Posterior cingulate gyrus (tissue), 11 donors: ENCODE results near the gene ANKRD23.
"Not testable (repeated sequence)": the region's sequence is repeated elsewhere in the genome, so short reads cannot be mapped to it uniquely, and the experiment has no call there.

Source experiments
- DNase-seq, 10 donors: peaks; one replicate each; pipeline versions ENCODE4 v3.0.0 to v3.0.0-alpha.2; 2020 to 2021; ENCODE audit warnings: mixed read lengths in 3 of 10
- intact Hi-C: fragments of 100-400 bp; cut with DNase I; formaldehyde crosslinking; loops from one replicate; pipeline ENCODE4 v1.15.1; 2023

ANKRD23 gene

DNA sequence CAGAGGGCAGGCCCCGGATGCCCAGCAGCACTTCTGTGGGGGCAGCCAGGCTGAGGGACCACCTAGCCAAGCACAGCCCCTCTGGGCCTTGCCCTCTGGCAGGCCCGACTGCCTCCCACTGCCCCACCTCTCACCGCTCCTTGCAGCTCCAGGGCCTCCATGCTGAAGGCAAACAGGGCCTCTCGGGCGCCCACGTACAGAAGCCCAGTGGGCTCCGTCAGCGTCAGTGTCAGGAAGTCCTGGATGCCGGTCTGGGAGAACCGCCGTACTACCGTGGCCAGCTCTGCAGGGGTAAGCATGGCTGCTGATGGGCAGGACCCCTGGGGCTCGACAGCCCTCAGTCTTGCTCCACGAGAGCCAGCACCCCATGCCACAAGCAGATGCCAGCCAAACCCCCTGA lies 22.3 kb upstream of the ANKRD23 start:
- intact Hi-C loops: loop anchor here (10.0 kb wide), 1 partner anchor 229 kb away; the partner anchor contains the start of gene FAHD2B

GRCh38 chr2:96865654-96866053 lies 21.8 kb upstream of the ANKRD23 start:
- DNase-seq: no peak
- intact Hi-C loops: loop anchor here (10.0 kb wide), 1 partner anchor 229 kb away; the partner anchor contains the start of gene FAHD2B

More for the DNA sequence above, 22.3 kb upstream of the ANKRD23 start:
- peak in 1 of 10 donors; percentile 79 for DNase-seq

DNA sequence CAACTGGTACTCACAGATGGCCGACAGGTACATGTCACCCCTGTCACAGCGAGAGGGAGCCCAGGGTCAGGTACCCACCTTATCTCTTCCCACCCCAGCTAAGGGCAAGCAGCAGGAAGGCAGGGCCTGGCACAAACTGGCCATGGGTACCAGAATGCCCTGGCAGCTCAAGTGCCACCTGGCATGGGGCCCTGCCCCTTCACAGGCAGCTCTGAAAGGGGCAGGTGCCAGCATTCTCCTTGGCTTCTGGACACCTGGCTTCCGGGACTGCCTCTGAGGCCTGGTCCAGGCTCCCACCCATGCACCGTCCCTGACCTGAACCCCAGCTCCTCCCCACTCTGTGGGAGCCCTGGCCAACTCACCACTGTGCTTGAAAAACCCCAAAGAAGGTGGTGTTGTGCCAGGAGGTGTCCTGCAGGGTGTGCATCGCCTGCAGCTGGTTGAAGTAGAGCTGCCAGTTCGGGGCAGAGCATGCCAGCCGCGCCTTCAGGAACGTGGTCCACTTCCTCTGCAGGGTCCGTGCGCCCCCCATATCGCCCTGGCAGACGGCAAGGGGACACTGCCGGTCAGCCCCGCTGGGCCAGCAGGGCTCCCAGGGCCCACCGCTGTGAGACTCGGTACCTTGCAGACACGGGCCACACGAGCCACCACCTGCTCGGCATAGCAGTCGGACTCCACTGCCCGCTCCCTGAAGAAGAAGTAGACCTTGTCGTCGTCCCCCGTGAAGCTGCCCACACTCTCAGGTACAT lies 20.7 kb upstream of the ANKRD23 start:
- intact Hi-C loops: loop anchor here (10.0 kb wide), 1 partner anchor 230 kb away; the partner anchor contains the start of gene FAHD2B
- DNase-seq: peak in 1 of 10 donors; percentile 86

DNA sequence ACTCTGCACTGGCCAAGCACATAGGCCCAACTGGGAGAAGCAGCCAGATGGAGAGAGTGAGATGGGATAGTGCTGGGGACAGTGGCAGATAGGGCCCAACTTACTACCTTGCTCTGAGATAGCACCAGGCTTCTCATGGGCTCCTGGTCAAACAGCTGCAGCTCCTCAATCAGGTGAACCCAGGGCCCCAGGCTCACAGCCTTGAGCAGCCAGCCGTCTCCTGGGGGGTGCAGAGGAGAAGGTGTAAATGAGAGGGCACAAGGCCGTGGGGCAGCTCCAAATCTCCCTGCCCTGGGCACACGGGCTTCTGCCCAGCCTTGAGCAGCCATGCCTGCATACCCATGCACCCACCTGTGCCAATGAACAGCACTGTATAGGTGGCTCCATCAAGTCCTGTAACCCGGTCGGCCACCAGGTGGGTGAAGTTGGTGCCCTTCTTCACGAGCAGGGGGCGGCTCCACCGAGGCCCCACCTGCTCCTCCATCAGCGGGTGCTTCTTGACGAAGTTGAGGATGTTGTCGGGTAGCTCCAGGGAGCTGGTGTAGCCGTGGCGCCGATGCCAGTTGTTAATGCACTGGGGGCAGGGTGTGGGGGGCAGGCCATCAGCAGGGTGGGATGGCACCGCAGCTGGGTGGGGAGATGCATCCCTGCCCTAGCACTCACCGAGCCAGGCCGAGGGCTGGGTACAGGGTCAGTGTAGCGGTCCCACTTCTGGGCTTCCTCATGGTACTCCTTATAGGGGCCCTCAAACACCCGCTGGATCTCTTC lies 19.9 kb upstream of the ANKRD23 start:
- DNase-seq: no peak
- intact Hi-C loops: loop anchor here (10.0 kb wide), 1 partner anchor 231 kb away; the partner anchor contains the start of gene FAHD2B

DNA sequence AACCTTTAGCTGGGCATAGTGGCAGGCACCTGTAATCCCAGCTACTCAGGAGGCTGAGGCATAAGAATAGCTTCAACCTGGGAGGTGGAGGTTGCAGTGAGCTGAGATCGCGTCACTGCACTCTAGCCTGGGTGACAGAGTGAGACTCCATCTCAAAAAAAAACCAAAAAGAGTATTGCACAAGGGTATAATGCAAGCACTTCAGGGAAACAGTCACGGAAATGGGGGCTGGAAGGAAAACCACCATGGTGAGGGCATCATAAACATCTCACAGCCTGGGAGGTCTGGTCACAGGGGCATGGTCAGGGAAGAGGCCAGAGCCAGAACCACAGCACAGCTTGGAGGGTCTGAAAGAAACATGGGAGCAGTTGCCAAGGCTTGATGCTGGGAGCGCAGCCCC lies 19.2 kb upstream of the ANKRD23 start:
- not testable (repeated sequence) for DNase-seq
- intact Hi-C loops: loop anchor here (10.0 kb wide), 1 partner anchor 232 kb away; the partner anchor contains the start of gene FAHD2B

- intact Hi-C loops: loop anchor here (10.0 kb wide), 1 partner anchor 234 kb away; the partner anchor contains the start of gene FAHD2B
- no peak for DNase-seq
Observed at GRCh38 chr2:96861074-96861473, 17.3 kb upstream of the ANKRD23 start.

GRCh38 chr2:96860065-96861029 lies 16.5 kb upstream of the ANKRD23 start:
- DNase-seq: peak in 2 of 10 donors; percentile 51 to 87
- intact Hi-C loops: loop anchor here (10.0 kb wide), 1 partner anchor 234 kb away; the partner anchor contains the start of gene FAHD2B

- intact Hi-C loops: loop anchor here (5.0 to 10.0 kb wide), 2 partner anchors 235 to 253 kb away; partner anchors contain the start of genes ANKRD36 and FAHD2B
- no peak for DNase-seq
Observed at GRCh38 chr2:96859681-96860064, 15.9 kb upstream of the ANKRD23 start.

- intact Hi-C loops: loop anchor here (5.0 kb wide), 1 partner anchor 253 kb away; the partner anchor contains the start of gene ANKRD36
- DNase-seq: peak in 1 of 10 donors; percentile 90
Observed at GRCh38 chr2:96859099-96859649, 15.4 kb upstream of the ANKRD23 start.

GRCh38 chr2:96857667-96858372 lies 14.0 kb upstream of the ANKRD23 start, which contains the start of gene ANKRD39:
Gene ANKRD39, minus strand, starts transcription at chr2:96858016. Its CDS starts 29 bp downstream, at chr2:96857987.
- DNase-seq: peak; percentile 95 to 100 (median 97)
- intact Hi-C loops: loop anchor here (1.0 to 5.0 kb wide), 4 partner anchors 11 to 254 kb away; partner anchors contain the start of genes ANKRD36 and CNNM3

DNA sequence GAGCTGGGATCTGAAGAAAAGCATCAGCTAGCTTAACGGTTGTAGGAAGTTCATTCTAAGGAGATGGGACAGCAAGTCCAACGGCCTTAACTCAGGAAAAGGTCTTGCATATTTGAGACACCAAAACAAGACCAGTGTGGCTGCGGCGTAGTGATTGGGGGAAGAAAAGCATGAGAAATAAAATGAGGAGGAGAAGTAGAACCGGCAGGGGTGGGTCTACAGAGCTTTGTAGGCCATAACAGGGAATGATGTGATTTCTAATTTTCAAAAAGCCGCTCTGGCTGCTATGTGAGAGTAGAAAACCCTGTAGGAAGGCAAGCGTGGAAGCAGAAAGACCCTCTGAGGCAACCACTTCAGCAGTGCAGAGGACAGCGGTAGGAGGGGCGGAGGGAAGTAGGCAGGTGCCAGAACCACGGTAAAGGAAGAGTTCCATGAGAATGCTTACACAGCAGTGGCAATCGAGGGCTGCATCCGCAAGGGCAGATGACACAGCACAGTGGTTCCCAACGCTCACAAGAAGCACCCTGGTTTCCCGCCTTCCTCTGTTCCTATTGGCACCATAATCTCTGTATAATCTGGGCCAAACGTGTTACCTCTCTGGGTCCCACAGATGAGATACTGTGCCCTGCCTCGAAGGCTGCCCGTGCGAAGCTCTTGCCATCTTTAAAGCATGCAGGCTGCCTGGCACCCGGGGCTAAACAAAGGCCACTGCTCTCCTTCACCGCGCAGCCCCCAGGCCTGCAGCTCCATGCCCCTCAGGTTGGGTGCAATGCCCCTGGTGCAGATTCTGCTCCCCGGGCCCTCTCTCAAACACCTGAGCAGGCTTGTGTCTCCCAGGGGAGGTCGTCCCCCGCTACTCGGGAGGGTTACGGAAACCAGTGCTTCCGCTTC lies 13.2 kb upstream of the ANKRD23 start:
- intact Hi-C loops: loop anchor here (1.0 to 5.0 kb wide), 2 partner anchors 41 to 255 kb away; partner anchors contain the start of genes ANKRD36 and CNNM3
- peak in 1 of 10 donors; percentile 74 for DNase-seq

GRCh38 chr2:96853321-96853720 lies 9.5 kb upstream of the ANKRD23 start:
- peak in 1 of 10 donors; percentile 65 for DNase-seq
- intact Hi-C loops: no loop called here

- intact Hi-C loops: no loop called here
- DNase-seq: peak in 1 of 10 donors; percentile 10
Observed at GRCh38 chr2:96852667-96853066, 8.8 kb upstream of the ANKRD23 start.

GRCh38 chr2:96848264-96848663 lies 4.4 kb upstream of the ANKRD23 start:
- DNase-seq: peak in 1 of 10 donors; percentile 50
- intact Hi-C loops: no loop called here

GRCh38 chr2:96847586-96847985 lies 3.8 kb upstream of the ANKRD23 start:
- DNase-seq: peak in 1 of 10 donors; percentile 32
- intact Hi-C loops: no loop called here

DNA sequence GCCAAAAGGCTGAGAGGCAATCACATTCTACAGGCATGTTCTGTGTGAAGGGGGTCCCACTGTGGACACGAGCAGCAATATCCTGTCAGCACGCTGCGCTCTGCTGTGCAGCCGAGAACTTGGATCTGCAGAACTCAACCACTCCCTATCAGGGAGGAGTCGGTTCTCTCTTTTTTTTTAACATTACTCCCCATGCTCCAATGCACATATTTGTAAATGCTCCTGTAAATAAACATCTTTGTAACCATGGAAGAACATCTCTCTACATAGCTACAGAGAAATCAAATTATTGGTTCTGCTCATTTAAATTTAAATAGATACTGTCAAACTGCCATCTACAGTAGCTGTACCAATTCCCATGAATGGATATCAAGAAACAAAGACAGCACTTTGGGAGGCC lies 3.0 kb upstream of the ANKRD23 start:
- DNase-seq: peak in 1 of 10 donors; percentile 3
- intact Hi-C loops: no loop called here

DNA sequence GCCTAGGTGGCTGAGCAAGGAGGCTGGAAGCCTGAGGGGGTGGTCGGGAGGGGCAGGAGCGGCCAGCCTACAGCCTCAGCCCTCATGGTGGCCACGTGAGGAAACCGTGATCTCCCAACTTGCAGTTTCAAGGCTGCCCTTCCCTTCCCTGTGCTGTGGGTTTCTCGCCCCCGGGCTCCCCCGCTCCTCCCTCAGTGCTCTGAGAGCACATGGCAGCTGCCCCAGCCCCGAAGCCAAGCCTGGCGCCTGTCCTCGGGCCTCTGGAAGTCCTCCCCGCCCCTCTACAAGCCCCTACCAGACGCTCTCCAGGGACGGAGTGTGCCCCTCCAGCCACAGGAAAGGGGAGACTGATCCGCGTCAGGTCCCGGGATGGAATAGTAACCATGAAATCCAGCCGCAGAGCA lies 586 bp upstream of the ANKRD23 start:
- intact Hi-C loops: no loop called here
- DNase-seq: peak in 2 of 10 donors; percentile 45 to 68
